ENCODE data around the gene MYL3.

DNA sequence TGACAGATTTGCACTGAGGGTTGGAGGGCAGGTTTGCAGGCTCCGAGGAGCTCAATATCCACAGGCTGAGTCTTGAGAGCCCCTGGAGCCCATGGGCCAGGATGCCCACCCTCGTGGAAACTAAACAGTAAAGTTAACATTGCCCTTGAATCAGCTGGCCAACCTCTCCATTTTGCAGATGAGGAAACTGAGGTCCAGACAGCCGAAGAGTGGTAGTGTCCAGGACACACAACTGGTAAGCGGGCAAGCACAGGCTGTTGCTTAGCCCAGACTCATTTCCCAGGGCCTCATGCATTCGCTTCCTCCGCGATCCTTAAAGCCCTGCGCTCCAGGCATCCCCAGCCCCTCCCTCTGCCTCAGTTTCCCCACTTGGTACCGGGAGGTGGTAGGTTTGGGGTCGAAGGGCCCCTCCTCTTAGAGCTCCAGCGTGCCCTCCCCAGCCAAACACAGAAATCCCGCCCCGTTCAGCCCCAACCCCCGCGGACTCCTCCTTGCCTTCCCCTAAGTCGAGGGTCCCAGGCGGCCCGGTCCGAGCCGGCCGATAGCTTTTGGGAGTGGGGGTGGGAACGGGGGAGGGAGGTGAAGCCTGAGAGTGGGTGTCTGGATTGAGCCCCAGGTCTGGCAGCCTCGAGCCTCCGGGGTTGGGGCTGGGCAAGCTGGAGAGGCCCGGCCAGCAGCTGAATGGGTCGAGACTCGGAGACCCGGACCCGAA is 17.8 kb upstream of the MYL3 start:
- no peak for TF ChIP-seq POLR2A (IDR thresholded peaks at IDR 0.05)
- TF ChIP-seq, protein P1, sequence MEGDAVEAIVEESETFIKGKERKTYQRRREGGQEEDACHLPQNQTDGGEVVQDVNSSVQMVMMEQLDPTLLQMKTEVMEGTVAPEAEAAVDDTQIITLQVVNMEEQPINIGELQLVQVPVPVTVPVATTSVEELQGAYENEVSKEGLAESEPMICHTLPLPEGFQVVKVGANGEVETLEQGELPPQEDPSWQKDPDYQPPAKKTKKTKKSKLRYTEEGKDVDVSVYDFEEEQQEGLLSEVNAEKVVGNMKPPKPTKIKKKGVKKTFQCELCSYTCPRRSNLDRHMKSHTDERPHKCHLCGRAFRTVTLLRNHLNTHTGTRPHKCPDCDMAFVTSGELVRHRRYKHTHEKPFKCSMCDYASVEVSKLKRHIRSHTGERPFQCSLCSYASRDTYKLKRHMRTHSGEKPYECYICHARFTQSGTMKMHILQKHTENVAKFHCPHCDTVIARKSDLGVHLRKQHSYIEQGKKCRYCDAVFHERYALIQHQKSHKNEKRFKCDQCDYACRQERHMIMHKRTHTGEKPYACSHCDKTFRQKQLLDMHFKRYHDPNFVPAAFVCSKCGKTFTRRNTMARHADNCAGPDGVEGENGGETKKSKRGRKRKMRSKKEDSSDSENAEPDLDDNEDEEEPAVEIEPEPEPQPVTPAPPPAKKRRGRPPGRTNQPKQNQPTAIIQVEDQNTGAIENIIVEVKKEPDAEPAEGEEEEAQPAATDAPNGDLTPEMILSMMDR (IDR thresholded peaks at IDR 0.05): no peak
